HG03045 (cell line): ENCODE data around the gene TBC1D20.
A peak's percentile ranks its signal among the peaks of the same experiment; 100 is the strongest.
"Not testable (repeated sequence)": the region's sequence is repeated elsewhere in the genome, so short reads cannot be mapped to it uniquely, and the experiment has no call there.

ENCODE experiments used
- ATAC-seq: cut with Tn5 transposase; IDR thresholded peaks from one replicate; pipeline ENCODE4 v1.9.1; 2021; ENCODE audit warnings: mild to moderate bottlenecking, moderate library complexity; ENCODE audit not compliant: unreplicated experiment

TBC1D20 gene

GRCh38 chr20:462199-462991 lies at the start of gene TBC1D20:
Gene TBC1D20, minus strand, starts transcription at chr20:462533. Its CDS starts 128 bp downstream, at chr20:462405.
- ATAC-seq = peak; percentile 95

GRCh38 chr20:510328-511057 lies 48.2 kb upstream of the TBC1D20 start:
- not testable (repeated sequence) for ATAC-seq

GRCh38 chr20:508364-508787 lies 46.0 kb upstream of the TBC1D20 start:
- ATAC-seq = not testable (repeated sequence)

GRCh38 chr20:507761-508332 lies 45.5 kb upstream of the TBC1D20 start:
- ATAC-seq = no peak

GRCh38 chr20:507006-507758 lies 44.8 kb upstream of the TBC1D20 start:
- ATAC-seq = no peak

- no peak for ATAC-seq
Measured at GRCh38 chr20:504632-505075, 42.3 kb upstream of the TBC1D20 start.

- ATAC-seq = no peak
Measured at GRCh38 chr20:503048-503737, 40.9 kb upstream of the TBC1D20 start.

- no peak for ATAC-seq
Measured at GRCh38 chr20:497979-498378, 35.6 kb upstream of the TBC1D20 start.

- ATAC-seq = no peak
Measured at GRCh38 chr20:496126-496696, 33.9 kb upstream of the TBC1D20 start.

GRCh38 chr20:492159-492558 lies 29.8 kb upstream of the TBC1D20 start:
- ATAC-seq = no peak

- no peak for ATAC-seq
Measured at GRCh38 chr20:487655-488054, 25.3 kb upstream of the TBC1D20 start.

GRCh38 chr20:483815-484644 lies 21.7 kb upstream of the TBC1D20 start:
- ATAC-seq = no peak

- no peak for ATAC-seq
Measured at GRCh38 chr20:481167-481566, 18.8 kb upstream of the TBC1D20 start.

- no peak for ATAC-seq
Measured at GRCh38 chr20:480044-480443, 17.7 kb upstream of the TBC1D20 start.

- no peak for ATAC-seq
Measured at GRCh38 chr20:479487-479886, 17.2 kb upstream of the TBC1D20 start.

- ATAC-seq = no peak
Measured at GRCh38 chr20:478949-479429, 16.7 kb upstream of the TBC1D20 start.

- no peak for ATAC-seq
Measured at GRCh38 chr20:478010-478948, 15.9 kb upstream of the TBC1D20 start.
